ENCODE measurements around the gene SDE2.
"Not testable (repeated sequence)": the region's sequence is repeated elsewhere in the genome, so short reads cannot be mapped to it uniquely, and the experiment has no call there.

The SDE2 gene

DNA sequence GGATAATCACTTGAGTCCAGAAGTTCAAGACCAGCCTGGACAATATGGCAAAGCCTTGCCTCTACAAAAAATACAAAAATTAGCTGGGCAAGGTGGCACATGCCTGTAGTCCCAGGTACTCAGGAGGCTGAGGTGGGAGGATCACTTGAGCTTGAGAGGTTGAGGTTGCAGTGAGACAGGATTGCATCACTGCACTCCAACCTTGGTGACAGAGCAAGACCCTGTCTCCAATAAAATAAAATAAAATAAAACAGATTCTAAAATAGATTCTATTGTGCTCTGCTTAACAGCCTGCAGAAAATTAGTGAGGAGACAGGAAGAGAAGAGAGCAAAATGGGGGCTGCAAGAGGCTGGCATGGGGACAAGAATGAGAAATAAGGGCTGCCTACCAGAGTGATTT, 7.5 kb upstream of the SDE2 start:
- DNase-seq (ENCODE audit: low read depth in 2 of 2): no peak

DNA sequence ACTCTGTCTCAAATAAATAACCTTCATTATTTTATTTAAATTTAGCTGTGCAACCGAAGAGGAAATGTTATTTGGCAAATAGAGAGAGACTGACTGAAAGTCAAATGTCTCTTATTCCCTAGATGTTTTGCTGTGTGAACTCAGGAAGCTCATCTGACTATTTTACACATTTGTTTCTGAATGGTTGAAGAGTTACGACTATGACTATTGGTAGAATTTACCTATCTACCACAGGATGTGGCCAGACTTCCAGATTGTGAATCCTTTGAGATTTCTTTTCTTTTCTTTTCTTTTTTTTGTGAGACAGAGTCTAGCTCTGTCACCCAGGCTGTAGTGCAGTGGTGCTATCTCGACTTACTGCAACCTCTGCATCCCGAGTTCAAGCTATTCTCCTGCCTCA, 5.3 kb upstream of the SDE2 start:
- DNase-seq (ENCODE audit: low read depth in 2 of 2): no peak

DNA sequence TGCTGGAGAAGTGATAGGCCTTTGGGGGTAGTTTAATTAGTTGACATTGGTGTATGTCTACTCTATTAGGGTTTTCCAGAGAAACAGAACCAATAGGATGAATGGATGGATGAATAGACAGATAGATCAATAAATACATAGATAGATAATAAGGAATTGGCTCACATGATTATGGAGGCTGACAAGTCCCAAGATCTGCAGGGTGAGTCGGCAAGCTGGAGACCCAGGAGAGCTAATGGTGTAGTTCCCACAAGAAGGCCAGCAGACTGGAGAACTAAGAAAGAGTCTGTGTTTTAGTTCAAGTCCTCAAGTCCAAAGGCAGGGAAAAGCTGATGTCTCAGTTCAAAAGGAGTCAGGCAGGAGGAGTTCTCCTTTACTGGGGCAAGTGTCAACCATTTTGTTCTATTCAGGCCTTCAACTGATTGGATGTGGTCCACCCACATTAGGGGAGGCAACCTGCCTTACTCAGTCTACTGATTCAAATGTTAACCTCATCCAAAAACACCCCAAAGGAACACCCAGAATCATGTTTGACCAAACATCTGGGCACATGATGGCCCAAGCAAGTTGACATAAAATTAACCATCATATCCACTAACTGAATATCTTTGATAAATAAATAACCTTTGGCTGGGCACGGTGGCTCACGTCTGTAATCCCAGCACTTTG, 4.5 kb upstream of the SDE2 start:
- no peak for DNase-seq (ENCODE audit: low read depth in 2 of 2)

DNA sequence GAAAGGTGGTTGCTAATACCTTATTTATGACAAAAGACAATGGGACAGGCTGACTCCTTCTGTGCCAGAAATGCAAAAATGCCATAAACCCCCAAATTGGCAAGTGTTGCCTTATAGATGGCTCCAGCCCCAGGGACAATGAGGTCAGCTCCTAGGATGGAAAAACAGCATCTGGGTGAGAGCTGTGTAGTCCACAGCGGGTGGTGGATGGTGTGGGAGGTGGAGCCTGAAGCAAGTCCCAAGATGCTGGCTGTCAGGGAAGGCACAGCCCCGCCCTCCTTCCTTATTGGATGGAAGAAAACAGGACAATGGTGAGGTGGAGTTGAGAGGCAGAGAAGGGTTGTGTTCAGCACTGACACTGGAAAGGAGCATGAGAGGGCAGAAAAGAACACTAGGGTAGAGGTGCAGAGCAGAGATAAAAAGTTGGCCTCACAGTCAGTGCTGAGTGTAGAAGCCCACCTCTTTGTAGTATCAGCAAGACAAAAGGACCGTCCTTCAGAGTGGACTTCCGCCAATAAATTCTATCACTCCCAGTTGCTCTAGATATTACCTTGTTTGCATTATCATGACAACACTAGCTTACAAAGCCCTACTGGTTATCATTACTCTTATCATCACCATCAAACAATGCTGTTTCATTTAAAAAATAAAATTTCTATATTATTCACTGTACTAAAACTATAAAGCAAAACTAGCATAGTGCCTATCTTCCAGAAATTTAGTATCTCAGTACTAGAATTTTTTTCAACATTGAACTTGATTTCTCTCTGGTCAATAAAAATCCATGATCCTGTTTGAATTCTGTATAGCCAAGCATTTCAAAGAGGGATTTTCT, 3.7 kb upstream of the SDE2 start:
- no peak for DNase-seq (ENCODE audit: low read depth in 2 of 2)

DNA sequence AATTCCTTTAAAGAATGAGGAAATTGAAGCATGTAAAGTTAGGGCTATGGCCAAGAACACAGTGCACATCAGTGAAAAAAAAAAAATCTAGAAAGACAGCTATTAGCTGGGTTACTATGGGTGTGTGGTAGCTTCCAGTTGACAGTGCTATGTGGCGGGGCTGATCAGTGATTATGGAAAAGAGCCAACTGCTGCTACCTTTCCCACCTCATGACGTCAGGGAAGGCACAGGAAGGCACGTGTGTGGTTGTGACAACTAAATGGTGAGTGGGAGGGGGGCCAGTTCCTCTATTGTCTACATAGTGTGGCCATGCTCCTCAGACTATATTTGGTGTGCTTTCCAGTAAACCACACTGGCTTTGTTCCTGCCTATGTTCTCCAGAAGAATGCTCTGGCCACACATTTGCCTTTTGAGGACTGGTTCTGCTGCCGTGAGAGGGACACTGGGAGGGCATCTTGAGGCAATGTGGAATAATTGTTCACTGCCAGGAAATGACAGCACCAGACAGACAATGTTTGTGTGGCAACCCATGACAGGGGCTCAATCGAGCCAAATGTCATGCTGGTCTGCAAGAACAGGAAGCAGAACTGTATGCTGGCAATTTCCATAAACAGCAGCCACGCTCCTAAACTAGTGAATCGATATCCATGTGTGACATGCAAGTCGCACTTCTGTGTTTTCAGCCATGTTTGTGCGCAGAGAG, 3.0 kb upstream of the SDE2 start:
- peak; percentile 14 to 31 for DNase-seq (ENCODE audit: low read depth in 2 of 2)

DNA sequence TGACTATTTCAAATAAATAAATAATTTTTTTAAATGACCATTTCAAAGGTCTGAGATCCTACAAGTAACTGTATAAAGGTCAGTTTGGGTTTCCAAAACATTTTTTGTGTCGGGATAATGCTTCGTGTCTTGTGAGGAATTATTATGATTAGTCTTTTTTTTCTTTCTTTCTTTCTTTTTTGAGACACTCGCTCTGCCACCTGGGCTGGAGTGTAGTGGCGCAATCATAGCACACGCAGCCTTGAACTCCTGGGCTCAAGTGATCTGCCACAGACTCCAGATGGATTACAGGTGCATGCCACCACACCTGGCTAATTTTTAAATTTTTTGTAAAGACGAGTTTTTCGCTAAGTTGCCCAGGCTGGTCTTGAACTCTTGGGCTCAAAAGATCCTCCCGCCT, 1.9 kb upstream of the SDE2 start:
- no peak for DNase-seq (ENCODE audit: low read depth in 2 of 2)

DNA sequence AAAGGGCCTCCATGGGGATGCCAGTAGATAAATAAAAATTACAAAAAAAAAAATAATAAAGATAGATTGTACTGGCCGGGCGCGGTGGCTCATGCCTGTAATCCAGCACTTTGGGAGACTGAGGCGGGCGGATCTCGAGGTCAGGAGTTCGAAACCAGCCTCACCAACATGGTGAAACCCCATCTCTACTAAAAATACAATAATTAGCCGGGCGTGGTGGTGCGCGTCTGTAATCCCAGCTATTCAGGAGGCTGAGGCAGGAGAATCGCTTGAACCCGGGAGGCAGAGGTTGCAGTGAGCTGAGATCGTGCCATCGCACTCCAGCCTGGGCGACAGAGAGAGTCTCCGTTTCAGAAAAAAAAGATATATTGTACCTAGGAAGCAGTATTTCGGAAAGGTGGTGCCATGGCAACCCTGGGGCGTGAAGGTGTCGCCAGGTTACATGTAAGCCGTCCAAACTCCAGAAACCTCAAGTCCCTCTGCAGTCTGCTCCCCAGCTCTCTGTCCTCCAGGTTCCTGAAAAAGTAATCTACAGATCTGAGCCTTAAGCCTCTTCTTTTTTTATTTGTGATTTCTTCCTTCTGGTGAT, 1.4 kb upstream of the SDE2 start:
- DNase-seq (ENCODE audit: low read depth in 2 of 2): not testable (repeated sequence)

DNA sequence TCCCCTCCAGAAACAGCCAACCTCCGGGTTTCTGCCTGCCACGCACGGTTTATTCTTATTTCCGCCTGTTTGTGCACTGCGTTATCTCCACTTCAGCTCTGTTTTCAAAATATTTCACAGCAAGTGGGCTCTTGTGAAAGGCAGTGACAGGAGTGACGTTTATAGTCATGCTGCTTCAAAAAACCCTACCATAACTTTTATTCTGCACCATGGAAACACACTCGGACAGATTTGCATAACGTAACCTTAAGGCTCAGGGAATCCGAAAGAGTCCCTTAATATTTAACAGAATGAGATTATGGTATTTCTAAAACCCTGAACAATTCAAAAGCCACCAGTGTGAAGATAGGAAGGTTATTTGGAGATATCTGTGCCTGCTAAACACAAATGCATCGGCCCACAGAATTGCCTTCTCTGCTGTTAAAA, 782 bp upstream of the SDE2 start:
- no peak for DNase-seq (ENCODE audit: low read depth in 2 of 2)

DNA sequence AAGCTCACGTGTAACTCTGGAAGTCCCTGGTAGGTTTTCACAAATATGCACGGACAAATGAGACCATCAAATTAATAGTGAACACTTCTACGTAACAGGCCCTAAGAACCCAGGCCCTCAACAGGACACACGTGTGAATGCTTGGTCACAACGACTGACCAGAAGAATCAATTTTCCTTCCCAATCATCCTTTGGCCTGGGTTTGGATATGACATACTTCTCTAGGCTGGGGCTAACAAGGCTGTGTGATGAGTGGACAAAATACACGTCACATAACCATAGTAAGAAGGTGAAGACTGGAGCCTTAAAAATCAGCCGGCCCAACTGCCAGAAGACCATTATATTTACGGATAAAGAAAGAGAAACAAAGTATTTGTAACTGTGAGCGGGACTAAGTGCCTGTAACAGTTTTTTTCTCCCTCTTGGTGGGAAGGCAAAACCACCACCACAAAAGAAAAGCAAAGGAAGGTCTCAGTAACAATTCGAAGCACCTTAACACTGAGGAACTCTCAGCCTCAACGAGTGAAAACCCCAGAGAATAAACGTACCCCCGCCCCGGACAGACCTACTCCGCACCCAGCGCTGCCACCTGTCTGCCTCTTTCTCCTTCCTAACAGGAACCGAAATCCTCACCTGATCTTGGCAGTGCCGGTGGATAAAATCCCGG, 450 bp downstream of the SDE2 start:
- no peak for DNase-seq (ENCODE audit: low read depth in 2 of 2)

DNA sequence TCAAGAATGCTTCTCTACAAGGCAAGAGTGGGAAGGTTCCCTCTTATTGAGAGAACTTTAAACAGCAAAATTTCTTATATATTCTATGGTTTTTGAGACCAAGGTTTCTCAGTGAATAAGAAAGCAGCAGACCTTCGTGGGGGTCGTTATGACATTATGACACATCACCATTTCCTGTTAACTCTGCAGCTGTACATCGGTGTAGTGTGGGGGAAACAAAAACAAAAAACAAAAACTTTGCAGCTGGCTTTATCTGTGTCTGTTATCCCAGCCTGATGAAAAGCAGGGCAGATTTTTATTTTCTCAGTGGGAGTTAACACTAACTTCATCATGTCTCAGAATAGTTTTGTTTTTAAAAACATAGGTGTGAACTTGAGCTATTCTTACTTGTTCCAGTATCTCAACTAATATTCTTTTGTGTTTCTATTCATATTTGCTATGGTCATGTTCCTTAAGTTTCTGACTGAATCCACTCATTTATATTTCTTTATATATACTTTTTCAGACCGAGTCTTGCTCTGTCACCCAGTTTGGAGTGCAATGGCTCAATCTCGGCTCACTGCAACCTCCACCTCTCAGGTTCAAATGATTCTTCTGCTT, 2.1 kb downstream of the SDE2 start:
- no peak for DNase-seq (ENCODE audit: low read depth in 2 of 2)

DNA sequence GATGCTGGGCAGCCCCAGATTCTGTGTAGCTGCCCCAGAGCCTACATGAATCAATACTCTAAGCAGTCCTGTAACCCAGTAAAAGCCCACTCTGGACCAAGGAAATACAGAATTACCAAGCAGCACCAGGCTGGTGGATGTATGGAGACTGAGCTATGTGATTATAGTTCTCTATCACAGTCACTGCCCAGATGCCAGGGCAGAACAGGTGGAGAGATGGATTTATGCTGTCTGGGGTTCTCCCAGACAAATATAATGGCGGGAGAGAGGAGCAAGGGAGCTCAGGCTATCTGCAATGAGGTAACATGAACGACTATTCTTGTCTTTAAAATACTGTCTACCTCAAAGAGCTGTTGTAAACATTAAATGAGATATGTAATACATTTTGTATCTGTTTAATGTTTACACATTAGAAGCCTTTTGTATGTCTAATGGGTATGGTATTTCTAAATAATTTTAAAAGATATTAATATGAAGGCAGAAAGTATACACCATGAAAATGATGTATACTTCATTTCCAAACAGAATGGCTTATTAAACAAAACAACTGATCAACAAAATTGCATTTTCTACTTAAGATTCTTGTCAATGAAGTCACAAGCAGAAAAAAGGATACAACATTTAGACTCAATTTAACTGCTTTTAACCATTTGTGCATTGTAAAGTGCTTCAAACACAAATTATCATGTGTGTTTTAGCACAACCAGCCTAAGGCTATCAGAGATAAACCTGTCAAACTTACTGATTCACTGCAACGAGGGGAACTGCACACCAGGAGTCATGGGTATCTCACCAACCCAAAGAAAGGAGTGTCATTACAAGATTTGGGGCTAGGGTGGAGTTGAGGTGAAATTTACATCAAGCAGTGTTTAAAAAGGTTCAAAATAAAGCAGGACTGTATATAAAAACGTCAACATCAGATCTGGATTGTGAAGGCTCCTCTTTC, 3.0 kb downstream of the SDE2 start:
- no peak for DNase-seq (ENCODE audit: low read depth in 2 of 2)

DNA sequence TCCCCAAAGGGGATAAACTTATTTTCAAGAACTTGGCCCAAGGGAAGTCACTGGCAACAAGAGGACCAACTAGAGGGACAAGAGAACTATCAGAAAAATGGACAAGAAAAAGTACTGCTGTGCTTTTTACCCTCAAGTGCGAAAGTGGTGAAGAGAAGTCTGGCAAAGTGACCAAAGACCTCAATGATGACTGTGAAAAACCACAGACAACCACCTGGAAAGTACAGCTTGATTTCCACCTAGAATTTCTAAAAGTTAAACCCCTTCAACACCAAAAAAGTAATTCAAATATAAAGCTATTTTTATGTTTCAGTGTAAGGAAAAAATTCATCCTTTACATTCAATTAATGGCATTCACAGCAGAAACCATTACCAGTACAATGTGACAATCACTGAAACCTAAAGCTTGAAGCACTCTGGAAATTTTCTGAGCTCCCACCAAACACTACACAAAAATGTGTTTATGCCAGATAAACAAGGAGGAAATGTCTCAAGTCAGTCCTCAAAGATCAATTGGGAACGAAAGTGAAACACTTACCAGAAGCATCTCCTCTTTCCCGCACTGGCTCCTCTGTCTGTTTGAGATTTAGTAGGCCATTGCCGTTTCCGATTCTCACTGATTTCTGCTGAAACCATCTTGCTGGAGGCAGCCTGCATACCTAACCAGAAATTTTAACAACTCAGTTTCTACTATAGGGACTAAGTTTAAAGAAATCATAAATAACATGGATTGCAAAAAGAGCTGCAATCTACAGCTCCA, 8.3 kb downstream of the SDE2 start:
- no peak for DNase-seq (ENCODE audit: low read depth in 2 of 2)

DNA sequence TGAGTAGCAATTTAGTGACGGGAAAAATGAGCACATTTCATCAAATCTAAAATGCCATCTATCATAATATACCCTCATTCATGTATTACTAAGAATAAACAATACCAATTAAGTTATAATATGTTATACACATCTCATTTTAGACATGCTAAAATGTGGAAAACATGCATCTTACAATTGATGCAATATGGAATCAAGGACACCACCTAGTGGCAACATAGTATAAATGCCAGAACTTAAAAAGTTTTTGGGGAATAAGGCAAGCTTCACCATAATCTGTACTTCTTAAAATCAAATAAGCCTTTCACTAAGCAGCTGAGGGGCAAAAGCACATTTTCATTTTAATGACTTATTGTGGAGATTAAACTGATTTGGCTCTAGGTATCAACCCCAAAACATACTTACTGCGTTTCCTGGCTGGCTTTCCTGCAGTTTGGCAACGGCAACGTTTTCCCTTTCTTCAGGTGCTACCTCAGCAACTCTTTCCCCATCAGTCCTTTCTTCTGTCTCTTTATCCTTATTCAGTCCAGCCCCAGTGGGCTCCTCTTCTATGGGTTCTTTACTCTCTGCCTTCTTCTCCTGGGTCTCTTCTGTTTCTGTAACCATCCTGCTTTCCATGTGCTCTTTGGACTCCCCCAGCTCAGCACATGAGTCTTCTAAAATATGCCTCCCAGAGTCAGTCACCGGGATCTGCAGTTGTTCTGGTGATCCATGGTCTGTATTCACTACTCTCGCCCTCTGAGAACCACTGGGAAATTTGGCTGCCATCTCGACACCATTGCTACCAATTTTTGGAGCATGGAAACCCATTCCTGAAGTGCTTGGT, 11.4 kb downstream of the SDE2 start:
- DNase-seq (ENCODE audit: low read depth in 2 of 2): no peak

DNA sequence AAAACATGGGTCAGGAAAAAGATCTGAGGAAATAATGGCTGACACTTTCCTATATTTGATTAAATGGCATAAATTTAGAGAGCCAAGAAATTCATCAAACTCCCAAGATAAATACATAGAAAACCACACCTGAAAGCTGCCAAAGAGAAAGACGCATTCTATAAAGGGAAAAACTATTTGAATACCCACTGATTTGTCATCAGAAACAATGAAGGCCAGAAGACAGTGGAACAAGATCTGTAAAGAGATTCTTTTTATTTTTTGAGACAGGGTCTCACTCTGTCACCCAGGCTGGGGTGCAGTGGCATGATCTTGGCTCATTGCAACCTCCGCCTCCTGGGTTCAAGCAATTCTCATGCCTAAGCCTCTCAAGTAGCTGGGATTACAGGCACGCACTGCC, 17.4 kb downstream of the SDE2 start:
- no peak for DNase-seq (ENCODE audit: low read depth in 2 of 2)

DNA sequence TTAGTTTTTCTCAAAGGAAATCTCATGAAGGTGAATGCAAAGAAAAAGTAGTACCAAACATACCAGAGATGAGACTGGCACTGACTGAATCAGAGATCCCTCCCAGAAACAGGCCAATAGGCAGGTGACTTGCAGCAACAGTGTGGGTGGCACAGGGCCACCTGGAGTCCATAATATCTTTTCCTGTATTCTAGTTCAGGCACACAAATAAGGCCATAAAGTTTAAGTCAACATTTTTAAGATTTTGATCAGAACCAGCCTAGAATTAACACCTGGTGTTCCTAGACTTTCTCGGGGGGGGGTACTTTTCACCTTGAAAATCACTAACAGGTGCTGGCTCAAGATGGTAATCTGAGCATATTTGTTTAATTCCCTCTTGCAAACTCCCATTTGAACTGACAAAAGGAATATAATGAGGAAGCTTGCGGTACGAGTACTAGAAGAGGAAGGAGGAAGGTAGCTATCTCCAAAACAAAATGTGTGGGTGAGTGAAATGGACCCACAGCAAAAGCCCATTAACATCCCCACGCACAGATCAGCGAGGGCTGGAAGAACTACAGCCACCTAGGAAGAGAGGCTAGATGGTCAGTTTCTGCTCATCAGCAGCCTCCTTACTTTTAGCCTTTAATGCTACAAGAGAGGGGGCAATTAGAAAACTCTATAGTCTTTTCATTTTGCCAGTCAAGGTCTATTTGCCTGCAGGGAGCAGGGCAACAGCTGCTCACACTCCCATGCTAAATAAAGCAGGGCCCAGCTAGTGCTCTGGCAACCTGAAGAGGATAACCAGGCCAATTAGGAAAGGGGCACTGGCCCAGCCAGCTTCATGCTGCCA, 18.9 kb downstream of the SDE2 start:
- DNase-seq (ENCODE audit: low read depth in 2 of 2): no peak

DNA sequence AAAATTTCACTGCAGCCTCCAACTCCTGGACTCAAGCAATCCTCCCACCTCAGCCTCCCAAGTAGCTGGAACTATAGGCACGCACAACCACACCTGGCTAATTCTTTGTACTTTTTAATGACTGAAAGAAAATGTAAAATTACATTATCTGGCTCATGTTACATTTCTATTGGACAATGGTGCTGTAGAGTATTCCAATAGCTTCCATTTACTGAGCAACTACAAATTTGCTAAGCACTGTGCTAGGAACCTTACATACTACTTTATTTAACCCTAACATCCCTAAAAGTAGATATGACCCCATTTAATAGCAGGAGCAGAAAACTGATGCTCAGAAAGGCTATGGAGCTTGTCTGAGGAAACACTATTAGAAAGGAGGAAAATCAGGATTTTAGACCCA, 19.7 kb downstream of the SDE2 start:
- DNase-seq (ENCODE audit: low read depth in 2 of 2): no peak

DNA sequence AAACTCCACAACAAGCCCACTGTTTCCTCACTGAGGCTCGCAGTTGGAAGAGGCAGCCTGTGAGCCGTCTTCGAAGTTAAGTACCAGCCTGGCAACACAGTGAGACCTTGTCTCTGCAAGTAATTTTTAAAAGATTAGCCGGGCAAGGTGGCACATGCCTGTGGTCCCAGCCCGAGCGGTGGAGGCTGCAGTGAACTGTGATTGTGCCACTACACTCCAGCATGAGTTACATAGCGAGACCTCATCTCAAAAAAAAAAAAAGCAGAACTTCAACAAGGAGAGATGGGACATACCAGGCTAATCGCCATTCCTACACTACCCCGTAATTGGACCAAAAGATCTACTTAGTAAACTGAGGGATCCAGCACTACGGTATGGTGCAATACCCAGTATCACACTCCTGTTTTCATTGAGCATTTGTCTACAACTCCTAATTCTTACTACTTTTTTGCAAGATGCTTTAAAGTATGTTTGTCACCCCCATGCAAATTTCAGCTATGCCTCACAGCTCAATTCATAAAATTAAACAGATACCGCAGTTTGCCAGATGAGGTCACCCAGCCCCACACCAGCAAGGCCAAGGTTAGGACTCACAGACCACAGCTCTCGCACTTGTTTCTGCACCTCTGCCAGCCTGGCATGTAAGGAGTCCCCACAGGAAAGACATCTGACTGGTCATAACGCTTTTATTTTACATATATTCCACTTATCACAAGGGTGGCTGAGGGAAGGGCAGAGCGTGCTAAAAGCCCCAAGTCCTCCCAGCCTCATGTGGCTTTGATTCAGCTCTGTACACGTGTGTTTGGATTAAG, 21.0 kb downstream of the SDE2 start:
- DNase-seq (ENCODE audit: low read depth in 2 of 2): no peak

Measured in stimulated activated CD8-positive, alpha-beta memory T cell treated with anti-CD3 and anti-CD28 coated beads, Interleukin-2, amount 100 ng/mL, for 1 hour (primary cell).